Mesendoderm (in vitro differentiated cells): ENCODE measurements around the gene IRF4.

ENCODE experiments used
- DNase-seq: peaks from one replicate; pipeline ENCODE4 v3.0.0; 2013
- H2AK5ac ChIP-seq: 2 replicates; pipeline ENCODE4 v1.6.1; 2013; ENCODE audit warnings: low read length, inconsistent platforms
- H2BK120ac ChIP-seq: 2 replicates; pipeline ENCODE4 v1.6.1; 2013; ENCODE audit warnings: low read depth, mild to moderate bottlenecking, low read length, moderate library complexity, mixed read lengths
- H2BK15ac ChIP-seq: replicated peaks from 2 replicates; pipeline ENCODE4 v1.6.1; 2013; ENCODE audit warnings: low read depth, mild to moderate bottlenecking, moderate library complexity
- H2BK5ac ChIP-seq: 2 replicates; pipeline ENCODE4 v1.6.1; 2013; ENCODE audit warnings: low read length, inconsistent platforms
- H3K18ac ChIP-seq: 2 replicates; pipeline ENCODE4 v1.6.1; 2013; ENCODE audit warnings: mild to moderate bottlenecking, low read length, mixed read lengths
- H3K23ac ChIP-seq: one replicate; pipeline ENCODE4 v1.6.1; 2013; ENCODE audit warnings: low read length
- H3K27ac ChIP-seq: 2 replicates; pipeline ENCODE4 v1.5.1; 2013; ENCODE audit warnings: low read depth, mild to moderate bottlenecking, inconsistent platforms, low read length, moderate library complexity
- H3K27me3 ChIP-seq: 2 replicates; pipeline ENCODE4 v1.6.1; 2013; ENCODE audit warnings: low read length, control low read depth, mild to moderate bottlenecking, inconsistent platforms; ENCODE audit not compliant: insufficient read depth, poor library complexity
- H3K36me3 ChIP-seq: 2 replicates; pipeline ENCODE4 v1.6.1; 2013; ENCODE audit warnings: low read length, inconsistent platforms; ENCODE audit not compliant: control insufficient read depth, insufficient read depth
- H3K4ac ChIP-seq: one replicate; pipeline ENCODE4 v1.6.1; 2013; ENCODE audit warnings: low read depth, mild to moderate bottlenecking, low read length, moderate library complexity
- H3K4me1 ChIP-seq: 2 replicates; pipeline ENCODE4 v1.6.1; 2013; ENCODE audit warnings: low read depth, low read length, inconsistent platforms; ENCODE audit not compliant: control insufficient read depth
- H3K4me2 ChIP-seq: 2 replicates; pipeline ENCODE4 v1.6.1; 2013; ENCODE audit warnings: low read length
- H3K4me3 ChIP-seq: 2 replicates; pipeline ENCODE4 v1.5.1; 2013; ENCODE audit warnings: mild to moderate bottlenecking, low read length
- H3K56ac ChIP-seq: one replicate; pipeline ENCODE4 v1.6.1; 2013; ENCODE audit warnings: low read length
- H3K79me1 ChIP-seq: 2 replicates; pipeline ENCODE4 v1.6.1; 2013; ENCODE audit warnings: low read length, inconsistent platforms
- H3K79me2 ChIP-seq: 2 replicates; pipeline ENCODE4 v1.6.1; 2013; ENCODE audit warnings: mild to moderate bottlenecking, low read length; ENCODE audit not compliant: control insufficient read depth, insufficient read depth
- H3K9ac ChIP-seq: 2 replicates; pipeline ENCODE4 v1.6.1; 2013; ENCODE audit warnings: low read length, inconsistent platforms
- H4K5ac ChIP-seq: one replicate; pipeline ENCODE4 v1.6.1; 2013; ENCODE audit warnings: low read length
- H4K8ac ChIP-seq: one replicate; pipeline ENCODE4 v1.6.1; 2013; ENCODE audit warnings: low read depth, mild to moderate bottlenecking, control low read depth, low read length, moderate library complexity
- WGBS: extraction: QIAGEN DNeasy Blood & Tissue Kit; methylation state at CpG from one replicate; pipeline ENCODE4 v1.1.7; 2013; ENCODE audit warnings: low lambda C conversion rate, missing lambda C conversion rate; ENCODE audit not compliant: insufficient coverage; ENCODE audit errors: extremely low coverage; 5-methylcytosine and 5-hydroxymethylcytosine counted together

The IRF4 gene

GRCh38 chr6:439641-440167 lies 48.2 kb downstream of the IRF4 start:
- no peaks in the 10 kb centered on the region for H3K4me1 ChIP-seq
- no peaks in the 10 kb centered on the region for H3K79me2 ChIP-seq
- no CpG with 5 or more reads among the region's 9 CpGs for WGBS
- no peak overlapping the region for H4K5ac ChIP-seq
- no peak overlapping the region for H3K18ac ChIP-seq
- no peak overlapping the region for H3K9ac ChIP-seq
- no peak overlapping the region for H2BK5ac ChIP-seq
- DNase-seq, result no peak
- H3K27me3 ChIP-seq, result no peaks in the 10 kb centered on the region
- no peak overlapping the region for H3K27ac ChIP-seq
- H2BK120ac ChIP-seq, result no peak overlapping the region
- H4K8ac ChIP-seq, result no peak overlapping the region
- H3K79me1 ChIP-seq, result no peaks in the 10 kb centered on the region
- no peaks in the 10 kb centered on the region for H3K36me3 ChIP-seq
- H3K4ac ChIP-seq, result no peak overlapping the region
- no peak overlapping the region for H2BK15ac ChIP-seq
- no peak overlapping the region for H3K4me3 ChIP-seq
- H3K23ac ChIP-seq, result no peak overlapping the region
- H2AK5ac ChIP-seq, result no peak overlapping the region
- no peak overlapping the region for H3K56ac ChIP-seq
- H3K4me2 ChIP-seq, result no peak overlapping the region

- WGBS, result no CpG with 5 or more reads among the region's 12 CpGs
- Histone ChIP-seq H4K5ac (no peak overlapping the region), H2BK5ac (no peak overlapping the region), H3K79me2 (no peaks in the 10 kb centered on the region), H2AK5ac (no peak overlapping the region), H3K4me3 (no peak overlapping the region), H2BK15ac (no peak overlapping the region), H3K4me1 (no peaks in the 10 kb centered on the region), H3K18ac (no peak overlapping the region), H3K27me3 (no peaks in the 10 kb centered on the region), H3K79me1 (no peaks in the 10 kb centered on the region), H3K23ac (no peak overlapping the region), H4K8ac (no peak overlapping the region), H2BK120ac (no peak overlapping the region), H3K9ac (no peak overlapping the region), H3K27ac (no peak overlapping the region), H3K56ac (no peak overlapping the region), H3K4ac (no peak overlapping the region), H3K36me3 (no peaks in the 10 kb centered on the region), H3K4me2 (no peak overlapping the region)
- no peak for DNase-seq
Observed at GRCh38 chr6:441126-441920, 49.8 kb downstream of the IRF4 start.

- Histone ChIP-seq H3K18ac (no peak overlapping the region), H3K4me3 (no peak overlapping the region), H3K9ac (no peak overlapping the region), H2BK5ac (no peak overlapping the region), H3K4me2 (no peak overlapping the region), H4K8ac (no peak overlapping the region), H3K36me3 (no peaks in the 10 kb centered on the region), H2AK5ac (no peak overlapping the region), H2BK120ac (no peak overlapping the region), H3K4ac (no peak overlapping the region), H3K27ac (no peak overlapping the region), H4K5ac (no peak overlapping the region), H2BK15ac (no peak overlapping the region), H3K4me1 (no peaks in the 10 kb centered on the region), H3K79me1 (no peaks in the 10 kb centered on the region), H3K23ac (no peak overlapping the region), H3K27me3 (no peaks in the 10 kb centered on the region), H3K56ac (no peak overlapping the region), H3K79me2 (no peaks in the 10 kb centered on the region)
- WGBS, result no CpG with 5 or more reads among the region's 19 CpGs
- no peak for DNase-seq
Observed at GRCh38 chr6:443621-444159, 52.1 kb downstream of the IRF4 start.

GRCh38 chr6:444653-445275 lies 53.2 kb downstream of the IRF4 start:
- Histone ChIP-seq H3K4ac (no peak overlapping the region), H3K79me1 (no peaks in the 10 kb centered on the region), H3K23ac (no peak overlapping the region), H3K56ac (no peak overlapping the region), H4K8ac (no peak overlapping the region), H3K27ac (no peak overlapping the region), H2BK15ac (no peak overlapping the region), H3K18ac (no peak overlapping the region), H3K4me2 (no peak overlapping the region), H3K4me3 (no peak overlapping the region), H3K79me2 (no peaks in the 10 kb centered on the region), H3K4me1 (no peaks in the 10 kb centered on the region), H3K36me3 (no peaks in the 10 kb centered on the region), H3K27me3 (no peaks in the 10 kb centered on the region), H2AK5ac (no peak overlapping the region), H2BK120ac (no peak overlapping the region), H4K5ac (no peak overlapping the region), H2BK5ac (no peak overlapping the region), H3K9ac (no peak overlapping the region)
- DNase-seq, result no peak
- no CpG with 5 or more reads among the region's 18 CpGs for WGBS

- Histone ChIP-seq H3K18ac (no peak overlapping the region), H3K23ac (no peak overlapping the region), H3K27me3 (no peaks in the 10 kb centered on the region), H3K4me3 (no peak overlapping the region), H4K5ac (no peak overlapping the region), H3K4me1 (no peaks in the 10 kb centered on the region), H3K56ac (no peak overlapping the region), H3K9ac (no peak overlapping the region), H2AK5ac (no peak overlapping the region), H4K8ac (no peak overlapping the region), H2BK15ac (no peak overlapping the region), H2BK5ac (no peak overlapping the region), H2BK120ac (no peak overlapping the region), H3K36me3 (no peaks in the 10 kb centered on the region), H3K27ac (no peak overlapping the region), H3K4me2 (no peak overlapping the region), H3K79me1 (no peaks in the 10 kb centered on the region), H3K4ac (no peak overlapping the region), H3K79me2 (no peaks in the 10 kb centered on the region)
- WGBS, result no CpG with 5 or more reads among the region's 11 CpGs
- no peak for DNase-seq
Observed at GRCh38 chr6:445571-446417, 54.2 kb downstream of the IRF4 start.
